GM18909 (cell line): ENCODE results near the gene IRF2BPL.
A peak's percentile ranks its signal among the peaks of the same experiment; 100 is the strongest.
"Not testable (repeated sequence)": the region's sequence is repeated elsewhere in the genome, so short reads cannot be mapped to it uniquely, and the experiment has no call there.

Source experiments
- ATAC-seq: cut with Tn5 transposase; IDR thresholded peaks from one replicate; pipeline ENCODE4 v1.9.1; 2021; ENCODE audit warnings: mild to moderate bottlenecking; ENCODE audit not compliant: unreplicated experiment, poor library complexity

The IRF2BPL gene

DNA sequence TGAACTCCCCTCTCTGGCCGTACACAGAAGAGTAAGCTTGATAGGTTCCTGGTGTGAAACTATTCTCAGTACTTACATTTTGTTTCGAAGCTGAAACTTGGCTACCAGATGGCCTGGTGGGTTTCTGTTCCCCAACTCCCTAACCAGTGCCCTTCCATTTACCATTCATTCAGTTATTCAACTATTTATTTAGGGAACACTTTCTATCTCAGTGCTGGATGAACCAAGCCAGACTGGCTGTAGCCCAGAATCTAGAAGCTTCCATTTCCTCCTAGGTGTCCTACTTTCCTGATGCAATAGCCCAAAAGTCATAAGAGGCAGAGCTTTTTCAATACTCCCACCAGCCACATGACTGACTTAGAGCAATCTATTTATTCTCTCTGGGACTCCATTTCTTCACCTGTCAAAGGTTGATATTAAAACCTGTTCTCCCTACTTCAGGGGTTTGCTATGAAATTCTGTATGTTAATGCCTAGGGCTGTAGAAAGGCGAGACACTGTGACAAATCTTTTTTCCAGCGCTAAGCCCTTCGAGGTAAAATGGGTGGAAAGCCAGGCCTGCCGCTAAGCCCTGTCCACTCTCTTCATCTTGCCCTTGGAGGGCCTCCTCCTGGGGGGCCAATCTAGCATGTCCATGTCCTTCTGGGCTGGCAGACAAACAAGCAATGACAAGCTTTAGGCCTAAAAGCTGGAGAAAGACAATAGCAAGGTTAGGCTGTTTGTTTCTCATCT is 8.1 kb upstream of the IRF2BPL start:
- peak; percentile 18 for ATAC-seq

DNA sequence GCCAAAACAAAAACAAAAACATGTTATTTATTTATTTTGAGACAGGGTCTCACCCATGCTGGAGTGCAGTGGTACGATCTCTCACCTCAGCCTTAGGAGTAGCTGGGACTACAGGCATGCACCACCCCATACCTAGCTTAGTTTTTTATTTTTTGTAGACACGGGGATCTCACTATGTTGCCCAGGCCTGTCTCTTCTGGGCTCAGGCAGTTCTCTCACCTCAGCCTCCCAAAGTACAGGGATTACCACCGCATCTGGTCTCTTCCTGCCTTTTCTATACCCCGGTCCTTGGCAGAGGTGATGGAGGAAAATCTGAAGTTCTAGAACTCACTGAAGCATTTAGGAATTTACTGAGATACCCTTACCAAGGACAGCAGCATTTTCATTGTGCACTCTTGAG is 6.8 kb upstream of the IRF2BPL start:
- ATAC-seq: no peak

DNA sequence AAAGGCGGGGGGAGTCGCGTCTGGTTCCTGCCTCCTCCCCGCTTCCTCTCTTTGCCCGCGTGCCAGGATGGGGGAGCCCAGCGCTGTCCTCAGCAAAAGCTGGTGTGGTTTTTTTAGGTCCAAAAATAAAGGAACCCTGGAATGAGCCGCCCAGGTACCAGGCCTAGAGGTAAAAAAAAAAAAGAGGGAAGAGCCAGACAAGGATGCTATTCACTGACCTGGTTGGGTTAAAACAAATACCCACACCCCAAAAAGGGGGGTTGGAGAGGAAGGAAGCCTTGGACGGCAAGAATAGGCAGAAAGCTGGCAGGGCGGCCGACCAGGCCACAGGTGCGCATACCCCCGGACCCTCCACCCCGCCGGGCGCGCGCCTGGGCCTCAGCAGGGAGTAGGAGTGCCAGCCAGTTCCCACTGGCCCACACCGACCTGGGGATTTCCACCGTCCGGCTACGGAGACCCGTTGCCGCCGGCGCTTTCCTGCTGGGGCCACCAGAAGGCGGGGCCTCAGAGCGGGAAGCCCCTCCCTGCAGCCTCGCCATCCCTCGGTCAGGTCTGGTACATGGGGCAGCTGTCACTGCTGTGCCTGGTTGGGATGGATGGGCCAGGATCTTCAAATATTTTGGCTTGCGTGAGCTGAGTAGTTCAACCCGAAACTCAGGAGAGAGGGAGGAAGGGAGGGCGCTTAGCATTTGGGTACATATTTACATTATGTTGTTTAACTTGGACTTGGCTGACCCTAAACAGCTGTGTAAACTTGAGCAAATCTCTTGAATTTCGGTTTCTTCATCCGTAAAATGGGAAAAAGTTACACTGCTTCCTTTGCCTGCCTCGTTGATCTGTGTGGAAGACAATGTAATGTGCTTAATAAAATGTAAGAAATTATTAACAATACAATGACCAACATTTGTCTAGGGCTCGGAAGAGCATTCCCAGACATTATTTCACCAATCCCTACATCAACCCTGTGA is 5.4 kb upstream of the IRF2BPL start:
- ATAC-seq: peak; percentile 75

DNA sequence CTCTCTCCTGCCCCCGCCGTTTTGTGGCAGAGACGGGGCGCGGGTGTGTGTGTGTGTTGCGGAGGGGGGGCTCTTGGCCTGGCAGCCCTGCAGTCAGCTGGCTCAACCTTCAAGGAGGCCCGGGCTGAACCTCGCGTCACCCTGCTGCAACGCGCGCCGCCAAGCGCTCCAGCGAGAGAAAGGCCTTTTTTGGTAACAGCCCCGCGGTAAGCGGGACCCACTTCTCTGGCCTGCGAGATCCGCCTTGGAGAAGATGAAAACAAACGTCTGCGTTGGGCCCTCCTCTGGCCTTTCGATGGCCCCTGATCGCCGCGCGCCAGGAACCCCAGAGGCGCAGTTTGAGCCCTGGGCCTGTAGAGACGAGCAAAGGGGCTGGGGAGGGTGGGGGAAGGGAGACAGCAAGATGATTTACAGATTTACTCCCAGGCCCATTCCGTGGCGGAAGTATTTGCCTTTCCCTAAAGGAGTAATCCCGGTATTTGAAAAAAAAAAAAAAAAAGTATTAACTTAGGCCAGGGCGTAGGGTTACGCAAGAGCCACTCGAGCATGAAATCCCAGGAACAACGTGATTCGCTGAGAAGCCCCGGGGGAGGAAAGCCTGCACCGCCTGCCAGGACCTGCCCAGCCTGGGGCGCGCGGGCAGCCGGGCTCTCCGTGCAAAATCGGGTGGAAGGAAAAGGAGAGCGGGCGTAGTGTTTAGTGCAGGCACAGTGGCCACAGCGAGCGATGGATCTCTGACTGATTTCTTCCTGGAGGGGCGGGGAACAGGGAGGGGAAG is 4.5 kb upstream of the IRF2BPL start:
- ATAC-seq: no peak

DNA sequence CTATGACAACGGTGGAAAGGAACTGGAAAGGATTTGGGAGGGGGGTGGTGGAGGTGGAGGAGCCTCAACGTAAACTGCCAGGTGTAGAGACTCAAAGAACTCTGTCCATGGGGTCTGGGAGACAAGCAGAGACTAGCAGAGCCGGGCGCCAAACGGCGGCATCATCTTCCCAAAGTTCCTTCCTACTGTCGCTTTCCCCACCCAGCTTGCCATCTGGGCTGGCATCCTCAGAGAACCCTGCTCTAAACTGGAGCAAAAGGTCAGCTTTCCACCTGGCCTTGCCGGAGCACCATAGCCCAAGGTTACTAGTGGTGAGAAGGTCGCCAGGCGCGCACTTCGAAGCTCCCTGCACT is 4.0 kb upstream of the IRF2BPL start:
- ATAC-seq: no peak

DNA sequence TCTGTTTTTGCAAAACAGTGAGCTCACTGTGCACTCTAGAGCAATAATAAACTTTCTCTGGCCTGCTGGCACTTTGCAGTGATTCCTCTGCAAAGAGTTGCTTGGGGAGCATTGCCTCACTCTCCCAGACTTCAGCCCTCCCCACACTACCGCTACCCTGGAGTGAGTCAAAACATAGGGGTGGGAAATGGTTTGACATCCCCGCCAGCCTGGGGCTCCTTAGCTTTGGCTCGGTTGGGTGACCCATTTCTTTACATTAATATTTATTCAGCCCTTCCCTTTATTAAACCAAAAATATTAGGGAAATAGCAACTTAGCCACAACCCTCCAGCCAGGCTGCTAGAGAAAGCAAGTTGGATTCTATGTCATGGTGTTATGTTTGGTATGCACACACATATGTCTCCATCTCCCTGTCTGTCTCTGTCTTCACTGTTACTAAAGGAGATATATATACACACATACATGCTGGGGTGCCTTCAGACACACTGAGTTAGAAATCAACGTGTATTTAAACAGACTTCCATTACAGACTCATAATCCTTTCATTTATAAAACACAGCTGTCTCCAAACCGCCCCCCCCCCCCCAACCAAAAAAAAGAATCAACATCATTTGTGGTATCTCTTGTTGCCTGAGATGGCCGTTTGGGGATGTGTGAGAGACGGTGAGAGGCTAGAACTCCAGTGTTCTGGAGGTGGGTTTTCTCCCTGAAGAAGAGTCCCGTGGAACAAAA is 3.4 kb upstream of the IRF2BPL start:
- ATAC-seq: no peak

DNA sequence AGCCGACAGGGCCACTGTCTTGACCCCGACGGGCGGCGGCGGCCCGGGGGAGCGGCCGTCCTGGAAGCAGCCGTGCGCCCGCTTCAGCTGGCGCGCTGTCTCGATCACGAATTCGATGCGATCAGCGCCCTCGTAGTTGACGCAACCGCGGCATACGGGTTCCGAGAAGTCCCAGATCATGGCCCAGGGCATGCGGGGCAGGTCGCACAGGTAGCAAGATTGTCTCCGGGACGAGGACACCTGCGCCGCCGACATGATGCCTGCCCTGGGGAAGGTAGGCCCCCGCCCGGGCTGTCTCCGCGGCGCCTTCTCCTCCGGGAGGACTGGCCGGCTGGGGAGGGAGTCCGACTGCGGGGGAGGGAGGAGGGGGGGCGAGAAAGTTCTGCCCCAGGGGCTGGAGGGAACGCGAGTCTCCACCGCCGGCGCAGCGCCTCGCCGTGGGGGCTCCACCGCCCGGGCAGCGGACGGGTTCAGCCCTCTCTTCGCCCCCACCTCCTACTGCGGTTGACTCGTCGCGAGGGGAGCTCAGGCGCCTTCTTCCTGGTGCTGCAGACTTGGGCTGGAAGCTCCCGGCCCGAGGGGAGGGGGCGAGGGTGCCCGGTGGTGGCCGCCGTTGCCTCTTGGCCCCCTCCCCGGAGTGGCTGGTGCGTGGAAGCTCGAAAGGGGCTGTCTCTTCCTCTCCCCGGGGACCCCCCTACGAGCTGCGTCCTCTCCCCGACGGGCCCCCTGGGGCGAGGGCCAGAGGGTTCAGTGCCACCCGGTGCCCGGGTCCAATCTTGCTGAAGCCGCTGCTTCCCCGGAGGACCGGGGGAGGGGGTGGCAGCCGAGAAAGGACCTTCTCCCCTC is 747 bp downstream of the IRF2BPL start:
- ATAC-seq: peak; percentile 37

DNA sequence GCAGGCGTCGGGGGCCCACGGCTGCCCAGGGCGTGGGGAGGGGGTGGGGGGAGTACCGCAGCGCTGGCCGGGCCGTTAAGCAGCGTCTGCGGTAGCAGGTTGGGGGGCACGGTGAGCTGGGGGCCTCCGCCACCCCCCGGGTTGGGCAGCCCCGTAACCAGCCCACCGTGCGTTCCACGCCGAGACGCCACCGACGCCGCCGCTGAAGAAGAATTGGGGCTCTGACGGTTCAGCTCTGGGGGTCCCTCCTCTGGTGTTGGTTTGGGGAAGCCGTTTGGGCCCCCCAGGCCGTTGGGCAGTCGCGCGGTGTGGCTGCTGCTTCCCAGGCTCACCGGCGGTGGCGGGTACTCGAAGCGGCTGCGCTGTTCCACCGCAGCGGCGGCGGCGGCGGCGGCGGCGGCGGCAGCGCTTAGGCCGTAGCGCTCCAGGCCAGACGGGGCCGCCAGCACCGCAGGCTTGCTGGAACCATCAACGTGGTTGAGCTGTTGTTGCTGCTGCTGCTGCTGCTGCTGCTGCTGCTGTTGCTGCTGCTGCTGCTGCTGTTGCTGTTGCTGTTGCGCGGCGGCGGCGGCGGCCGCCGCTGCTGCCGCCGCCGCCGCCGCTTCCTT is 1.5 kb downstream of the IRF2BPL start:
- peak; percentile 15 for ATAC-seq

DNA sequence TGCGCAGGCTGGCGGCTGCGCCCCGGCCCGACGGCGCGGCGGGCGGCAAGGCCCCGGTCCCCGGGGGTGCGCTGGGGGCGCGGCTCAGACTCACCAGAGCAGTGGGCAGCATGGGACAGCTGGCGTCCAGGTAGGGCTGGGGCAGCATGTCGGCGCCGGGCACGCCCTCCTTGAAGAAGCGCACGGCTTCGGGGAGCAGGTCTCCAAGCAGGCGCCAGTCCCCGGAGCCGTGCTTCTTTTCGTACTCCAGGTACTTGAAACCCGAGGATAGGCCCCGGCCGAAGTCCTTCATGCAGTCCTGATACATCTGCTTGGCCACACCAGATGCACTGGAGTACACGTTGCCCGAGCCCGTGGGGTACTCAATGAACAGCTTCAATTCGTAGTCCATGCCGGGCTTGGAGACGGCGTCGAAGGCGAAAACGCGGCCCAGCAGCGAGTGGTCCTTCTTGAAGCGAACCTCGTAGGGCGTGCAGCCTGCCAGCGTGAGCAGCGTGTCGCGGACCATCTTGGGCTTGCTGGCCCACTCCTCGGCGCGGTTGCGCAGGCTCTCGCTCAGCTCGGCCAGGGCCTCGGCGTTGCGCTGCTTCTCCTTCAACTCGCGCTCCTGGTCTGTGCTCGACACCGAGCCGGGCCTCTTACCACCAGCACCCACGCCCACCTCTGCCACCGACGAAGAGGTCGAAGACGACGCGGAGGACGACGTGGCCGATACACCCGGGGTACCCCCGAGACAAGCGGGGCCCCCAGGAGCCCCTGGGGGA is 2.2 kb downstream of the IRF2BPL start:
- ATAC-seq: no peak

DNA sequence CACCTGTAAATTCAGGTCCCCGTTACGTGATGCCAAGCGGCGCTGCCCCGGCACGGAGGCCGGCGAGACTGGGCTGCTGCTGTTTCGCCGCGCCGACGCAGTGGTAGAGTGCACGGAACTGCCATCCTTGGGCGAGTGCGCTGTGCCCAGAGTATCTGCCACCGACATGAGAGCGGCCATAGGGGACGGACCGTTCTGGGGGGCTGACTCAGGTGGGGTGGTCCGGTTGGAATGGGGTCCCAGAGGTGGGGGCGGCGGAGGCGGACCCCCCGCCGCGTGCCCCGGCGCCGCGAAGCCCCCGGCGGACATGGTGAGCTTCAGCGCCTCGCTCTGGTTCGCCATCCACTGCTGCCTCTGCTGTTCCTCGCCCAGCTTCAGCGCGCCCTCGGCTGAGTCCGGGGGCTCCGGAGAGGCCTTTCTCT is 2.8 kb downstream of the IRF2BPL start:
- no peak for ATAC-seq

DNA sequence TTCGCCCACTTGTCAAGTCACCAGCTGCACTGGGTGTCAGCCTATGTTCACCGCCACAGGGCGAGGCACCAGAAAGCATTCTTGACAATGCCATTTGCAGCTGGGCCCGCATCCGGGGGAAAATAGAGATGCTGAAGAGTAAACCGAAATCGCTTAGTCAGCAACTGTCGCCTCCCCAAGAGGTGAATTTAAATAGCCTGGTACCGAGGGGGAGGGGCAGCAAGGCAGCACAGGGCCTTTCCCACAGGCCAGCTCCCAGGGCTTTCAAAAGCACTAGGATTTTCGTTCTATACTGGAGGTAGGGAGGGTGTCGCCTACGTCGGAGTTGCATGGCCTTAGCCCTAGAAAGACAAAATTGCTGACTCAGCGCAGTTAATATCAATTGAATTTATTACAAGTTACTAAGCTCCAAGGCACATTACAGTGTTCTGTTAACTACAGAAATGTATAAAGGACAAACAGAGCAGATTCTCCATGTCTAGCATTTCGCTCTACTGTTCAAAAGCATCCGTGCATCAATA is 4.3 kb downstream of the IRF2BPL start:
- no peak for ATAC-seq

DNA sequence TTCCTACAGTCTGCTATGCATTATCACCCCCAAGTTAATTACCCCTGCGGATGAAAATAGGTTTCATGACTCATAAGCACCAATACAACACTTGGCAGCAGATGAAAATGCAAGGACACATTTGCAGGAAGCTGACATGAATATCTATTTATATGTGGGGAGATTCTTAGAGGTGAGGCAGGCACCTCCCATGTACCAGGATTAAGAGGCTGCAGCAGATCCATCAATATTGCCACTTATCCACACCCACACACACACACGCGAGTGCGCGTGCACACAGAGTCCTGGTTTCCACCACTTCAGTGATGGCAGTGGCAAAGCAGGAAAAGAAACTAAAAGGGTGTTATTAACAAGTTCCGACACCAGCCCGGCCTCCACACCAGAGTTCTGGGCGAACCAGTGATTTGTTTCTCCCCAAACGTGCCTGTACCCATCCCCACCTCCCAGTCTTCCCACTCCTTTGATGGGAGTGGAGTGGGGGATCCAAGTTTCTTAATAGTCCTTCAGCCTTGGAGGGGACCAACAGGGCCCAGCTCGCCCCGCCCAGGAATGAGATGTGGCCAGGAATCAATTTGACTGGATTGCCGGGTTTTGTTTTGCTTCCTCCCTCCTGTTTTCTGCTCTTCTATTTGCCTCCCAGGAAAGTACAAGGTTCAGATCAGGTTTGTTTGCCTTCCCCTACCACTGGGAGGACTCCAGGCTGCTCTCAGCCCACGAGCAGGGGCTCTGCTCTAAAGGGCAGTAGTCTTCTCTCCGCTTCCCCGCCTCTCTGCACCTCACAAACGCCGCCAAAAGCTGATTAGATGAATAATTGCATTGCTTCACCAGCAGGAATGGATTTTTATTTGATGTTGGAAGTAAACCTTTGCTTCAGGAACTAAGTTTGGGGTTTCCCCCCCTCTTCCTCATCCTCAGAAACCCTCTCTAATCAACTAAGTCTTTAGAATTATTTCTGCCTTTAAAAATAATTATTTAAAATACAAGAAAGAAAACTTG is 5.2 kb downstream of the IRF2BPL start:
- ATAC-seq: no peak

DNA sequence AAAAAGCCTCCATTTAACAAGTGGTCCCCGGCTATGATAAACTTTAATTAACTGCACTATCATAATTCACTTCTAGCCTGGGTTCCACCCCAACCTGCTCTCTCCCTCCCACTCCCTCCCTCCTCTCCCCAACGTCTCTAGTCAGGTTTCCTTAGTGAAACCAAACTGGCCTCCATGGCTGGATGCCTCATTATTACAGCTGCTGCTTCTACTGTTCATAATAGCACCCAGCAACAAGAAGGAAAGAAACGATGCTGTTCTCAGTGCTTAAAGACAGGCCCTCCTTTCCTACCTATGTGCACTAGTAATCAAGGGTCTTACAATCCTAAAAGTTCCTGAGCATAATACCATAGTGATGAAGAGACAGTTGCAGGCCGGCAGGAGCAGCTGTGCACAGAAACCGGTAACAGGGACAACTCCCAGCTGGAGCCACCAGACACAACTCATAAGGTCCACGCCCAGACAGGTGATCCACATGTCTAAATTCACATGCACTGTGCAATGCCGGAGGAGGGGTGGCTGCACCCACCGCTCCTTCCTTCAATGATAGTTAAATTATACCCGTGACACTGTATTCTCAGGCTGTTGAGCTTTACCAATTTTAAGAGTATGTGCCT is 6.2 kb downstream of the IRF2BPL start:
- ATAC-seq: peak; percentile 54

DNA sequence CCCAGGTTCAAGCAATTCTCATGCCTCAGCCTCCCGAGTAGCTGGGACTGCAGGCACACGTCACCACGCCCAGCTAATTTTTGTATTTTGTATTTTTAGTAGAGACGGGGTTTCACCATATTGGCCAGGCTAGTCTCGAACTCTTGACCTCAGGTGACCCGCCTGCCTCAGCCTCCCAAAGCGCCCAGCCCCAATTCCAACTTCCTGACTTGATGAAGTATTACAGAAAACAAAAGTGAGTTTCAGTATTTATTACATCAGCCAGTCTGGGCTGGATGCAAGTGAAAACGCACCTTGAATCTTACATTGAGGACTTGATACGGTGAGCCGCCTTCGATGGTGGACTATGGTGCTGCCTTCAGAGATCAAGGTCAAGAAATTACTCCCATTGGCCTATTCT is 7.1 kb downstream of the IRF2BPL start:
- ATAC-seq: not testable (repeated sequence)

DNA sequence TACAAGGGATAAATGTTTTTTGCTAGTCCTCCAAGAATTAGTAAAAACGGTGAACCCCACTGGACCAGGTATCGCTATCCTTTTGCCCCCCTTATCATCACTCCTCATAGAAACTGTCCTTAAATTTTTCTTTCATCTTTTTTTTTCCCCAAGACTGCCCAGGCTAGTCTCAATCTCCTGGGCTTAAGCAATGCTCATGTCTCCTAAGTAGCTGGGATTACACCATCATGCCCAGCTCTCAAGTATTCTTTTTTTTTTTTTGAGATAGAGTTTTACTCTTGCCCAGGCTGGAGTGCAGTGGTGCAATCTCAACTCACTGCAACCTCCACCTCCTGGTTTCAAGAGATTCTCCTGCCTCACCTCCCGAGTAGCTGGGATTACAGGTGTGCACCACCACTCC is 9.7 kb downstream of the IRF2BPL start:
- no peak for ATAC-seq

DNA sequence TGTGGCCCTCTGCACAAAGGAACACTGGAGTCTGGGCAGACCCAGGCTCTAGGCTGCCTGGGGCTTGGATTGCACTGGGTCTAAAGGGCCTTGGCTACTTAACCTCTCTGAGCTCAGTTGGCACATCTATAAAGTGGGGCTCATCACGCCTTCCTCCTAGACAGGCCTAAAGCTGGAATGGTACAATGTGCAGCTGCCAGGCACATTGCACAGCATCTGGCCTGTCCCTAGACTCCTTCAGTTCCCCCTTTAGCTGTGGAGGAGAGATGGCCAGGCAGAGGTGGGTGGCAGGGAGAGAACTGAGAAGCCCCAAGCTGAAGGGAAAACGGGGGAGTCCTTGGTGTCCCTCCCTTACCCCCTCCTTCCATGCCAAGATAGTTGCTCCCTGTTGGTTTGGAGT is 10.8 kb downstream of the IRF2BPL start:
- no peak for ATAC-seq
